ENCODE results near the gene ENTR1.

ENTR1 gene

GRCh38 chr9:136363106-136363948 lies 47.1 kb downstream of the ENTR1 start, which contains the start of gene DNLZ (continued):
- TF ChIP-seq ZNF692 (tag by site-specific recombination; IDR thresholded peaks at IDR 0.05) = peak; percentile 49; the same call in 1 of the 2 replicates
- TF ChIP-seq ZNF629 (tag by site-specific recombination; IDR thresholded peaks at IDR 0.05) = 0 out of 2 replicates have a peak, but pooled peaks have one; percentile 7
- peak; percentile 80 for TF ChIP-seq ZNF335 (tag by site-specific recombination; conservative IDR thresholded peaks at IDR 0.05)
- no peak for TF ChIP-seq ZSCAN4 (tag by site-specific recombination; IDR thresholded peaks at IDR 0.05)
- TF ChIP-seq ZNF785 (tag by site-specific recombination; IDR thresholded peaks at IDR 0.05) = no peak
- TF ChIP-seq ZSCAN30 (tag by site-specific recombination; IDR thresholded peaks at IDR 0.05) = peak; percentile 97
- peak; percentile 66 for TF ChIP-seq KLF1 (tag by site-specific recombination; IDR thresholded peaks at IDR 0.05)
- TF ChIP-seq ZNF639 (tag by site-specific recombination; IDR thresholded peaks at IDR 0.05) = no peak
- peak; percentile 86 for TF ChIP-seq YY1 (tag by site-specific recombination; IDR thresholded peaks at IDR 0.05)
- TF ChIP-seq ZBTB7A (tag by site-specific recombination; IDR thresholded peaks at IDR 0.05; ENCODE audit: low read depth) = peak; percentile 16; the same call in 1 of the 2 replicates
- peak; percentile 74 for TF ChIP-seq ZNF660 (tag by site-specific recombination; IDR thresholded peaks at IDR 0.05)
- no peak for TF ChIP-seq ZNF433 (tag by site-specific recombination; IDR thresholded peaks at IDR 0.05; ENCODE audit: low read depth)
- peak; percentile 89 for TF ChIP-seq KLF8 (tag by site-specific recombination; IDR thresholded peaks at IDR 0.05)
- peak; percentile 65; the same call in 1 of the 2 replicates for TF ChIP-seq KLF16 (tag by site-specific recombination; IDR thresholded peaks at IDR 0.05)
- peak; percentile 77 for TF ChIP-seq GLIS1 (tag by site-specific recombination; IDR thresholded peaks at IDR 0.05)
- peak; percentile 87 for TF ChIP-seq SP2 (tag by site-specific recombination; IDR thresholded peaks at IDR 0.05)
- TF ChIP-seq ZNF274 (IDR thresholded peaks at IDR 0.05; ENCODE audit: low read length) = no peak
- TF ChIP-seq ZNF274 (tag by site-specific recombination; IDR thresholded peaks at IDR 0.05; ENCODE audit: borderline replicate concordance) = no peak
- TF ChIP-seq GLIS2 (tag by site-specific recombination; IDR thresholded peaks at IDR 0.05) = peak; percentile 85
- TF ChIP-seq, protein P1, sequence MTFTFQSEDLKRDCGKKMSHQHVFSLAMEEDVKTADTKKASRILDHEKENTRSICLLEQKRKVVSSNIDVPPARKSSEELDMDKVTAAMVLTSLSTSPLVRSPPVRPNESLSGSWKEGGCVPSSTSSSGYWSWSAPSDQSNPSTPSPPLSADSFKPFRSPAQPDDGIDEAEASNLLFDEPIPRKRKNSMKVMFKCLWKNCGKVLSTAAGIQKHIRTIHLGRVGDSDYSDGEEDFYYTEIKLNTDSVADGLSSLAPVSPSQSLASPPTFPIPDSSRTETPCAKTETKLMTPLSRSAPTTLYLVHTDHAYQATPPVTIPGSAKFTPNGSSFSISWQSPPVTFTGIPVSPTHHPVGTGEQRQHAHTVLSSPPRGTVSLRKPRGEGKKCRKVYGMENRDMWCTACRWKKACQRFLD (tag by site-specific recombination; IDR thresholded peaks at IDR 0.05) = no peak
- TF ChIP-seq ZNF677 (tag by site-specific recombination; IDR thresholded peaks at IDR 0.05) = peak; percentile 32; the same call in 1 of the 2 replicates
- peak; percentile 9; the same call in 1 of the 2 replicates for TF ChIP-seq ZNF596 (tag by site-specific recombination; IDR thresholded peaks at IDR 0.05)
- TF ChIP-seq ZBTB26 (tag by site-specific recombination; optimal IDR thresholded peaks at IDR 0.05) = peak; percentile 96
- peak; percentile 92 for TF ChIP-seq SP3 (tag by site-specific recombination; IDR thresholded peaks at IDR 0.05)
- TF ChIP-seq PATZ1 (tag by site-specific recombination; IDR thresholded peaks at IDR 0.05) = peak; percentile 50

Data from HEK293 (cell line).